Activated naive CD4-positive, alpha-beta T cell treated with Interleukin-2 at 50 U/mL for 16 hours (primary cell): ENCODE results near the gene SAXO2.
"Not testable (repeated sequence)": the region's sequence is repeated elsewhere in the genome, so short reads cannot be mapped to it uniquely, and the experiment has no call there.

Source experiments
- DNase-seq: peaks from one replicate; pipeline ENCODE4 v3.0.0-alpha.2; 2020

The SAXO2 gene

GRCh38 chr15:82262422-82263026, at the start of gene SAXO2, which contains the start of gene EFL1:
TSS of gene SAXO2 (plus strand) at chr15:82262818. CDS start at chr15:82262880, 62 bp downstream.
TSS of gene EFL1 (minus strand) at chr15:82262734. CDS start at chr15:82261778, 956 bp downstream.
- DNase-seq: peak; percentile 94

- DNase-seq: not testable (repeated sequence)
These were observed 46.5 kb upstream of the SAXO2 start for GRCh38 chr15:82216092-82216491.

GRCh38 chr15:82221535-82221934, 41.1 kb upstream of the SAXO2 start:
- peak; percentile 3 for DNase-seq

- DNase-seq: no peak
These were observed 33.9 kb upstream of the SAXO2 start for GRCh38 chr15:82228750-82229149.

- no peak for DNase-seq
These were observed 31.4 kb upstream of the SAXO2 start for GRCh38 chr15:82231233-82231632.

GRCh38 chr15:82231842-82232241, 30.8 kb upstream of the SAXO2 start:
- no peak for DNase-seq

GRCh38 chr15:82237944-82238534, 24.6 kb upstream of the SAXO2 start:
- DNase-seq: not testable (repeated sequence)

- DNase-seq: no peak
These were observed 22.8 kb upstream of the SAXO2 start for GRCh38 chr15:82239685-82240391.

- DNase-seq: not testable (repeated sequence)
These were observed 20.6 kb upstream of the SAXO2 start for GRCh38 chr15:82241836-82242499.

- not testable (repeated sequence) for DNase-seq
These were observed 19.0 kb upstream of the SAXO2 start for GRCh38 chr15:82243644-82244043.

GRCh38 chr15:82245956-82246355, 16.7 kb upstream of the SAXO2 start:
- not testable (repeated sequence) for DNase-seq

- DNase-seq: not testable (repeated sequence)
These were observed 14.4 kb upstream of the SAXO2 start for GRCh38 chr15:82248261-82248660.

GRCh38 chr15:82261566-82262421, 824 bp upstream of the SAXO2 start:
- DNase-seq: peak; percentile 42

- no peak for DNase-seq
These were observed 732 bp downstream of the SAXO2 start for GRCh38 chr15:82263350-82263749.

GRCh38 chr15:82267137-82267536, 4.5 kb downstream of the SAXO2 start:
- not testable (repeated sequence) for DNase-seq

GRCh38 chr15:82268454-82268853, 5.8 kb downstream of the SAXO2 start:
- DNase-seq: not testable (repeated sequence)

GRCh38 chr15:82272154-82272553, 9.5 kb downstream of the SAXO2 start:
- DNase-seq: no peak

- DNase-seq: no peak
These were observed 12.8 kb downstream of the SAXO2 start for GRCh38 chr15:82275410-82275809.

GRCh38 chr15:82281276-82281675, 18.7 kb downstream of the SAXO2 start:
- not testable (repeated sequence) for DNase-seq

- not testable (repeated sequence) for DNase-seq
These were observed 19.8 kb downstream of the SAXO2 start for GRCh38 chr15:82282386-82282785.

GRCh38 chr15:82284381-82284780, 21.8 kb downstream of the SAXO2 start:
- DNase-seq: not testable (repeated sequence)

- not testable (repeated sequence) for DNase-seq
These were observed 23.9 kb downstream of the SAXO2 start for GRCh38 chr15:82286475-82286874.
